Measurements from ENCODE around the gene FAAH.

DNA sequence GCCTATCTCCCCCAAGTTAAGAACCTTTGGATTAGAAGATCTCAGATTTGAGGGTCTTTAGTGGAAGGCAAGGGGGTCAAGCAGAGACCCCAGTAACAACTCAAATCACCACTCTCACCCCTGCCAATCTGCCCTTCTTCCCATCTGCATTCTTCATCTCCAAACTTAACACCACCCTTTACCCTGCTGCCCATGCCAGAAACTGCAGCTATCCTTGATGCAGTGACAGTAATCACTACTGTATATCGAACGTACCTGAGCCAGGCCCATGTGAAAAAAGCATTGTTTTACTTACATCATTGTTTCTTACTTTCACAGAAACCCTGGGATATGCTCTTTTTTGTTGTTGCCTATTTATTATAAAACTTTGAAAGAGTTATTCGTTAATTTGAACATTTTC lies 27.0 kb upstream of the FAAH start:
- TF ChIP-seq, protein P1, sequence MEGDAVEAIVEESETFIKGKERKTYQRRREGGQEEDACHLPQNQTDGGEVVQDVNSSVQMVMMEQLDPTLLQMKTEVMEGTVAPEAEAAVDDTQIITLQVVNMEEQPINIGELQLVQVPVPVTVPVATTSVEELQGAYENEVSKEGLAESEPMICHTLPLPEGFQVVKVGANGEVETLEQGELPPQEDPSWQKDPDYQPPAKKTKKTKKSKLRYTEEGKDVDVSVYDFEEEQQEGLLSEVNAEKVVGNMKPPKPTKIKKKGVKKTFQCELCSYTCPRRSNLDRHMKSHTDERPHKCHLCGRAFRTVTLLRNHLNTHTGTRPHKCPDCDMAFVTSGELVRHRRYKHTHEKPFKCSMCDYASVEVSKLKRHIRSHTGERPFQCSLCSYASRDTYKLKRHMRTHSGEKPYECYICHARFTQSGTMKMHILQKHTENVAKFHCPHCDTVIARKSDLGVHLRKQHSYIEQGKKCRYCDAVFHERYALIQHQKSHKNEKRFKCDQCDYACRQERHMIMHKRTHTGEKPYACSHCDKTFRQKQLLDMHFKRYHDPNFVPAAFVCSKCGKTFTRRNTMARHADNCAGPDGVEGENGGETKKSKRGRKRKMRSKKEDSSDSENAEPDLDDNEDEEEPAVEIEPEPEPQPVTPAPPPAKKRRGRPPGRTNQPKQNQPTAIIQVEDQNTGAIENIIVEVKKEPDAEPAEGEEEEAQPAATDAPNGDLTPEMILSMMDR (IDR thresholded peaks at IDR 0.05; ENCODE audit: low read depth, low read length) = no peak
- TF ChIP-seq, protein P2, sequence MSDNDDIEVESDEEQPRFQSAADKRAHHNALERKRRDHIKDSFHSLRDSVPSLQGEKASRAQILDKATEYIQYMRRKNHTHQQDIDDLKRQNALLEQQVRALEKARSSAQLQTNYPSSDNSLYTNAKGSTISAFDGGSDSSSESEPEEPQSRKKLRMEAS (IDR thresholded peaks at IDR 0.05; ENCODE audit: low read depth, low read length) = no peak
- TF ChIP-seq POLR2A (IDR thresholded peaks at IDR 0.05; ENCODE audit: extremely low read depth, insufficient read length) = no peak
